NCI-H2029 treated with DMSO at 0.1 percent for 48 hours (cell line): ENCODE results near the gene GPR171.

Experiments used
- DNase-seq: peaks from one replicate; lab custom pipeline; 2025; lab: John Stamatoyannopoulos, UW

GPR171 gene

DNA sequence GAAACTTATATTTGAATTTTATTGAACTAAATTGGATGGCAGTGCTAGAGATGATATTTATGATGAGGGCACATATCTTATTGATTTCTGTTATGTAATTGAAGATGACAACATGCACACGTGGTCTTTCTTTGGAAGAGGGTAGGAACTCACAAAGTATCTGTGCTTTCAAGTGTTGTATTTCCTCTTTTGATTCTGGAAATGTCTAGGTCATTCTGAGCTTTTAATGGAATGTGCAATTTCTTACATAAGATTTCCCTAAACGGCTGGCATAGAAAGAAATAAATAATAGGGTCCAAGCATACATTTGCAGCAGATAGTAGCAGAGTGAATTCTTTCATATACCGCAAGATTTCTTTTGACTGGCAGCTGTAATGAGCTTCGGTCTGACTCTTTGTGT lies 10.1 kb upstream of the GPR171 start:
- DNase-seq: no peak

- DNase-seq: no peak
Observed at GRCh38 chr3:151210676-151211381, 7.8 kb upstream of the GPR171 start.

GRCh38 chr3:151209654-151210053 lies 6.6 kb upstream of the GPR171 start:
- no peak for DNase-seq

- no peak for DNase-seq
Observed at GRCh38 chr3:151206201-151206600, 3.2 kb upstream of the GPR171 start.

GRCh38 chr3:151205482-151205881 lies 2.5 kb upstream of the GPR171 start:
- no peak for DNase-seq

GRCh38 chr3:151204530-151205402 lies 1.8 kb upstream of the GPR171 start:
- no peak for DNase-seq

- DNase-seq: no peak
Observed at GRCh38 chr3:151201051-151201730, 1.8 kb downstream of the GPR171 start.

- DNase-seq: no peak
Observed at GRCh38 chr3:151200586-151200985, 2.4 kb downstream of the GPR171 start.

DNA sequence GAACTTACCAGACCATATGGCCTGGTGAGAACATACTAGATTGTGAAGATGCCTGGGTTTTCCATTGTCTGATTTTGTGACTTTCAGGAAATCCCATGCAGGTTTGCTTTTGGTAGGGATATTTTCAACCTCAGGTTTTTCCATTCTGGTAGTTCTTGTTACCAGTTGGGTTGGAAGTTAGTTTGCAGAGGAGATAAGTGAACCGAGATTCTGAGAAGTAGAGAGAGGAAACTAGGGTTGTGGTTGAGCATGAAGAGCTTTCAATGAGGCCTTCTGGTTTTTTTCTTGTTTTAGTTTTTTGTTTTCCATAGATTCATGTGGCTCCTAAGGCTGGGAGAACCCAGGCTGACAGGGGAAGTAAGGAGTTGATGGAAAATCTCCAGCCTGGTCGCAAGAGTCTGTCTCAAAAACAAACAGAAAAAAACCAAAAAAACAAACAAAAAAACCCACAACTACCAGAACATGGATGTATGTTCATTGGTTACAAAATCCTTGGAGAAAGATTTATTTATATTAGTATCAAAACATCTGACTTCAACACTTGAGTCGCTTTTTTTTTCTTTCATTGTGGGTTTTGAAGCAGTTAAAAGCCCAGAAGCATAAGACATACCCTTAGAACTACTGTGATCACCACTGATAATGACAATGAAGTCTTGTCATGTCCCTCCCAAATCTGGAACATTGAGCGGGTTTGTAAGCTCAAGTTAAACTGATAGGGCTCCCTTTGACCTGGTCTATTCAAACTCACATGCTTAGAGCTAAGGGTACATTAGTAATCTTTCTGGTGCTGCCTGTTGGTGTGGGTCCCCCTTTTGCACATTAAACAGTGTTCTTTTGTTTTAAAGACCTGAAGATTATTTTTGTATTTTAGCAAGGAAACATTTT lies 3.2 kb downstream of the GPR171 start:
- DNase-seq: no peak

DNA sequence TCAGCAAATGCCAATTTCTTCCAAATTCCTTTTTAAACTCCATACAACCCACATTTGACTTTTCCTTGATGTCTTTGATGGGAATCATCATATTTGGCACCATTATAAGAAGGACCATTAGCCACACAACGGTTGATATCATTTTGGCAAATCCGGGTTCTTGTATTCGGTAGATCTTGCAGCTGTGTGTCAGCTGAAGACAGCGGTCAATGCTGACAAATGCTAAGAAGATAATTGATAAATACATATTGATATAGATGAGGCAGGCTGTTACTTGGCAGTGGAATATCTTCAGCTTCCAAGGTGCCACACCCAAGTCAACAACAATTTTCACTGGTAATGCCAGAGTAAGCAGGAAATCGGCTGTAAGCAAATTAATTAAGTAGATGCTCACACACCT lies 4.2 kb downstream of the GPR171 start:
- no peak for DNase-seq

GRCh38 chr3:151197981-151198767 lies 4.8 kb downstream of the GPR171 start:
- DNase-seq: no peak

DNA sequence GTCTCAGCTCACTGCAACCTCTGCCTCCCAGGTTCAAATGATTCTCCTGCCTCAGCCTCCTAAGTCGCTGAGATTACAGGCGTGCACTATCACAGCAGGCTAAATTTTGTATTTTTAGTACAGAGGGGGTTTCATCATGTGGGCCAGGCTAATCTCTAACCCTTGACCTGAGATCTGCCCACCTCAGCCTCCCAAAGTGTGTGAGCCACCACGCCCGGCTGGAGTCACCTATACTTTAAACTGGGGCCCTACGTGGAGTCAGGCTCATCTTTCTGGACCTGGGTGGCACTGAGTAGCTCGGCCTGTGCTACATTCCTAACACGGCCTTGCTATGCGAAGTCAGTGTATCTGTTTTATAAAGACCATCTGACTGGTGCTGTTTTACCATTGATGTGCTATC lies 5.8 kb downstream of the GPR171 start:
- no peak for DNase-seq

DNA sequence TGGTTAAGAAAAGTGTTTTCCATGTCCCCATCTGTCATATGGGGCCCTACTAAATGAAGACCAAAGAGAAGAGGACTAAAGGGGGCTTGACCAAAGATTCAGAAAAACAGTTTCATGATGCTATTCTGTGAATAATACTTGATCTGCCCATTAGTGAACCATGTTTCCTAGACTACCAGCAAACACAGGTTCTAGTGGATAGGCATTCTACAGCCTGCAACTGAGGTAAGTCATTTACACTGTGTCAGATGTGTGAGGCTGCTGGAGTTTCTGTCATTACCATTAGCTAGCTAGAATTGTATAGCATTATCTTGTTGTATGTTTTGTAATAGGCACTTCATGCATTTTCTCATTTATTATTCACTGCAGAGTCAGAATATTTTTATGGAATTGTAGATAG lies 6.6 kb downstream of the GPR171 start:
- DNase-seq: no peak

GRCh38 chr3:151195826-151196225 lies 7.2 kb downstream of the GPR171 start:
- DNase-seq: no peak

DNA sequence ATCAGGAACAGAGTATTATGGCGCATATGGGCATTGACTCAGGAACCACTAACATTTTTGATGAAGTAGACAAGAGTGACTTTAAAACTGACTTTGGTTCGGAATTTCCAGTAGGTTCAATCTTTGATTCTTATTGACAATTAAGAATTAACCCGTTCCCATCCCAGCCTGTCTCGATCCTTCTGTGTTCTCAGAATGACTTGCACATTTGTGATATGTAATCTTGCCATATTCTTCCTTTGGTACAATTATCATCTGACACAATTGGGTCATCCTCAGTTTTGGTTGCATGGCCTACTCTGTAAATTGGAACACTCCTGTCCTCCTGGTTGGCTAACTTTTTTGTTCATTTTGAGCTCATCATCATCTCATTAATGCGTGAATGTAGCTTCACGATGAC lies 10.5 kb downstream of the GPR171 start:
- no peak for DNase-seq

DNA sequence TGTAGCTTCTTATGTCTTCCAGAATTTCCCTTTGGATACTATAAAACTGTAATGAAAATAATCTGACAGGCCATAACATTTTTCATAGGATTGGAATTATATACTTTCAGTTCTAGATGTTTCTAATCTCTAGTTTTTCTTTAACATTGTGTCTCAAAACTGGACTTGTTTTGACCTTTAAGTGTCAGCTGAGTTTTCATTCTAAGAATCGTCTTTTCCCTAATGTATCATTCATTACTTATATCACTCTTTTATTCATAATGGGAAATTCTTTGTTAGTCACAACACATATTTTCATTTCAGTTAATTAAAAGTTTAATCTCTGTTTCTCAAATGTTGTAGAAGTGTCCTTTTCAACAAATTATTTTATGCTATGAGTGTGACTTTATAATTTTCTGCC lies 11.9 kb downstream of the GPR171 start:
- no peak for DNase-seq

DNA sequence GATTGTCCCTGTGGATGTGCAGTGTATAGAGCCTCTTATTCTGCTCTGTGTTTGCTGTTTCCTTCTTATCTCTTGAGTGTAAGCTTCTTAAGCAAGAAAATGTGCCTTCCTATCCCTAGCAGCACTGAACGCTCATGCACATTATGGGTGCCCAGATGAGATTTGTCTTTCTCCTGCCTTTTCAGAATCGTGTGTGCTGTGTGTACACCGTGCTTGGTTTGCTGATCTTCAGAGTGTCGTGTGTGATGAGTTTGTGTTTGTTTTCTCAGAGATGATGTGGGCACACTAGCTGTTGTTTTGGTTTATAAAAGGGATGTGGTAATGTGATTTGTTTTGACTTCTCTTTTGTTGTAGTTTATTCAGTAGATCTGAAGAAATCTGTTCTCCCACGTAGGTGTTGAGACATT lies 19.7 kb downstream of the GPR171 start:
- DNase-seq: no peak

DNA sequence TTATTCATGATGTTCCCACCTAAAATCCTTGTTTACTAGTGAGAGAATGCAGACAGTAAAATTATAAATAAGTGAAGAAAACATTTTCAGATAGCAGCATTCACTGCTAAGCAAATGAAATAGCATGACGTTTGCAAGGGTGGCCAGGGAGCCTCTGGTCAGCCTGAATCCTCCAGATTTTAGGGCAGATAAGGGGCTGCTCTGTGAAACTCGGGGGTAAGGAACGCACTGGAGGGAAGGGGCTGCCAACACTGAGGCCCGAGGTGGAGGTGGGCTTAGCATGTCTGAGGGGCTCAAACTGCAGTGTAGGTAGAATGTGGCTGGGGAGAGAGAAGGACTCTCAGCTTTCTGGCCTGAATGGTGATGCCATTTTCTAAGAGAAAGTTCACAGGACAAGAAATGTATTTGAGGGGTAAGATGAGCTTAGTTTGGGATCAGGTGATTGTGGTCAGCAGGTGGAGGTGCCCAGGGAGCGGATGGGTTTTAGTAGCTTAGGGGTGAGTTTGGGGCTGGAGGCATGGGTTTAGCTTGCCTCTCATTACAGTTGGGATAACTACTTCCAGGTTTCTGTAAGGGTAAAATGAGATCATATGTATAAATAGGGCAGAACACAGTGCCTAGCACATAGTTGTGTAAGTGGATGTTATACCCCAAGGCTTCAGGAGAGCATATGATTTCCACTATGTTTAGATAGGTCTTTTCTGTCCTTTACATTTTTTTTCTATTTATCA lies 20.5 kb downstream of the GPR171 start:
- no peak for DNase-seq

DNA sequence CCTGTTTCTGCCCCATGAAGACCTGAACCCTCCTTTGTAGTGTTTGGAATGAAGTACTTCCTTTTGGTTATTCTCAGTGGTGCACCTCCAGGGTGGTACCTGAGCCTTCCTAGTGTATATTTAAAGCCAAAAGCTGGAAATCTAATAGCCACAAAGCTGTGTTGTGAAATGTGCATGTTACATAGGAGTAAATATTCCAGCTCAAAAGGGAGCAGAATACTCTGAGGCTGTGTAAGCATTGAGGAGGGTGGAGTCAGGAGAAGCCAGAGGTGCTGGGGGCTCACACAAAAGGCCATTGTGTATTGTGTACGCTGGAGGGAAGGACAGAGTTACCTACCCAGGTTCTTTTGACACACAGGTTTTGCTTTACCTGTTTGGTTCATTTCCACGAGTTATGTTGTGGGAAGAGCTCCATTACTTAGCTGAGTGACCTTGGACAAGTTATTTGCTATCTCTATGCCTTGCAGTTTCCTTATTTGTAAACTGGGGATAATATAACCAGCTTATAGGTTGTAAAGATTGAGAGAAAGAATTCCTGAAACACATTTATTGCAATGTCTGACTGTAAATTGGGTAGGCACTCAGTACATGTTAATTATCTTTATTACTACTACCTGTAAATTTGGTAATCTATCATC lies 24.7 kb downstream of the GPR171 start:
- no peak for DNase-seq

DNA sequence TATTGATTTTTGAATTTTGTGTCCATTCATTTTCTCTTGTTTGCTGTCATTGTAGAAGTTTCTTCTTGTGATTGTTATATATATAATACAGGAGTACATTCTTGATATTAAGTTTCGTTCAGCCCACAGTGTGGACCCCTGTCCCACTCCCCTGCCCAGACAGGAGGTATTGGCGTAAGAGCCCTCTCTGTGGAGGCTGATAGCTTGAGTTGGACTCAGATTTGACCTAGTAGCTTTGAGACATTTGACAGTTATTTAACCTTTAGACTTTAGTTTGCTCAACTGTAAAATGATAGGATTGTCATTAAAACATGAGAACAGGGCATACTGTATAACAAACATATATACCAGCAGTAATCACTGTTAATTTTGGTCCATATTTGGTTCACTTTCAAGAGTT lies 27.1 kb downstream of the GPR171 start:
- DNase-seq: no peak
